Aorta (tissue), 5 donors: ENCODE measurements around the gene CST11. TPM values are rescaled to one million over a fixed set of nuclear protein-coding genes. Genes with fewer than 3 reads are reported as not detected.
"Not testable (repeated sequence)": the region's sequence is repeated elsewhere in the genome, so short reads cannot be mapped to it uniquely, and the experiment has no call there.

ENCODE experiments used
- ATAC-seq: fragments of 200-7000 bp; cut with Tn5 transposase; one replicate; pipeline ENCODE4 v1.9.1; 2022; ENCODE audit warnings: moderate library complexity; ENCODE audit not compliant: low FRiP score
- DNase-seq, 2 donors: peaks; one replicate each; pipeline ENCODE4 v3.0.0-alpha.2; 2020
- H3K27ac ChIP-seq, 2 donors: one replicate each; pipeline ENCODE4 v1.5.1; 2013; ENCODE audit warnings: low read length in 2 of 2, mild to moderate bottlenecking in 2 of 2, moderate library complexity in 2 of 2, control low read depth in 1 of 2, inconsistent platforms in 1 of 2, low read depth in 1 of 2
- H3K27me3 ChIP-seq, 2 donors: one replicate each; pipeline ENCODE4 v1.6.1; 2013; ENCODE audit warnings: control low read depth in 1 of 2, low read length in 1 of 2, mild to moderate bottlenecking in 1 of 2, moderate library complexity in 1 of 2; ENCODE audit not compliant: insufficient read depth in 2 of 2, control insufficient read depth in 1 of 2
- H3K36me3 ChIP-seq, 2 donors: one replicate each; pipeline ENCODE4 v1.6.1; 2013; ENCODE audit warnings: control low read depth in 1 of 2, low read length in 1 of 2, mild to moderate bottlenecking in 1 of 2; ENCODE audit not compliant: insufficient read depth in 2 of 2, control insufficient read depth in 1 of 2
- H3K4me1 ChIP-seq, 2 donors: one replicate each; pipeline ENCODE4 v1.6.1; 2013; ENCODE audit warnings: low read length in 2 of 2, control low read depth in 1 of 2, mild to moderate bottlenecking in 1 of 2, moderate library complexity in 1 of 2; ENCODE audit not compliant: insufficient read depth in 2 of 2, control insufficient read depth in 1 of 2
- H3K4me3 ChIP-seq, 2 donors: one replicate each; pipeline ENCODE4 v1.5.1; 2013; ENCODE audit warnings: low read length in 2 of 2, control low read depth in 1 of 2, mild to moderate bottlenecking in 1 of 2
- H3K9me3 ChIP-seq: one replicate; pipeline ENCODE4 v1.6.1; 2013; ENCODE audit warnings: mild to moderate bottlenecking, low read length; ENCODE audit not compliant: control insufficient read depth
- WGBS, 2 donors: extraction: QIAGEN DNeasy Blood & Tissue Kit; methylation state at CpG; one replicate each; pipeline ENCODE4 v1.1.7; 2013; 5-methylcytosine and 5-hydroxymethylcytosine counted together
- intact Hi-C, 2 donors: fragments of 100-400 bp; cut with DNase I; formaldehyde crosslinking; loops; one replicate each; pipeline versions ENCODE4 v1.14.2 to v1.15.0; 2022
- polyA plus RNA-seq, 2 donors: library from polyadenylated mRNA; stranded (reverse); fragments of 200-250 nt; gene quantifications; one replicate each; pipeline ENCODE4 v1.2.3, GENCODE V29; 2013
- total RNA-seq, 2 donors: library from RNA; stranded (reverse); fragmentation: NEBNext Ultra II Directional; extraction: Animal tissue kit (Norgen Biotek cat#: 25700); gene quantifications; one replicate each; pipeline ENCODE4 v1.2.1, GENCODE V29; 2021
- donor health status: healthy with polysubstance abuse.
- donor health status: Bipolar disorder and iron deficiency.
- donor health status: DM: no; HTN: no; CAD: no.
- donor health status: DM: no; HTN: no; CAD: no.
- donor health status: DM: yes; HTN: yes; CAD: no.

Gene CST11
- total and polyA plus RNA-seq, 4 donors: not detected

GRCh38 chr20:23482138-23482537 lies 29.5 kb upstream of the CST11 start:
- WGBS, 2 donors: 67 to 71% methylated on average over 2 of the region's 2 CpGs
- intact Hi-C loops: no loop called here
- H3K36me3 ChIP-seq: no peaks in the 10 kb centered on the region
- DNase-seq (no peak), ATAC-seq (no peak)
- no peak overlapping the region for H3K27ac ChIP-seq
- H3K4me1 ChIP-seq: no peaks in the 10 kb centered on the region
- H3K9me3 ChIP-seq: no peaks in the 10 kb centered on the region
- no peaks in the 10 kb centered on the region for H3K27me3 ChIP-seq
- H3K4me3 ChIP-seq: no peak overlapping the region

GRCh38 chr20:23479043-23479442 lies 26.4 kb upstream of the CST11 start:
- Histone ChIP-seq H3K27me3 (no peaks in the 10 kb centered on the region), H3K4me3 (no peak overlapping the region), H3K9me3 (no peaks in the 10 kb centered on the region), H3K36me3 (no peaks in the 10 kb centered on the region), H3K4me1 (no peaks in the 10 kb centered on the region), H3K27ac (no peak overlapping the region)
- no peak for ATAC-seq
- DNase-seq: no peak
- intact Hi-C loops: no loop called here
- 71 to 77% methylated on average over 4 of the region's 4 CpGs for WGBS, 2 donors

- H3K9me3 ChIP-seq: no peaks in the 10 kb centered on the region
- 69 to 76% methylated on average over 3 of the region's 3 CpGs for WGBS, 2 donors
- H3K36me3 ChIP-seq: no peaks in the 10 kb centered on the region
- no peak overlapping the region for H3K27ac ChIP-seq
- no peak overlapping the region for H3K4me3 ChIP-seq
- no peaks in the 10 kb centered on the region for H3K4me1 ChIP-seq
- intact Hi-C loops: no loop called here
- no peaks in the 10 kb centered on the region for H3K27me3 ChIP-seq
- DNase-seq (no peak), ATAC-seq (no peak)
Measured at GRCh38 chr20:23477223-23477622, 24.5 kb upstream of the CST11 start.

GRCh38 chr20:23476015-23476754 lies 23.5 kb upstream of the CST11 start:
- ATAC-seq (no peak), DNase-seq (no peak)
- H3K4me1 ChIP-seq: no peaks in the 10 kb centered on the region
- no peak overlapping the region for H3K4me3 ChIP-seq
- intact Hi-C loops: no loop called here
- no peaks in the 10 kb centered on the region for H3K27me3 ChIP-seq
- WGBS, 2 donors: 75 to 83% methylated on average over 6 of the region's 6 CpGs
- no peaks in the 10 kb centered on the region for H3K36me3 ChIP-seq
- H3K27ac ChIP-seq: no peak overlapping the region
- no peaks in the 10 kb centered on the region for H3K9me3 ChIP-seq

GRCh38 chr20:23475395-23475794 lies 22.7 kb upstream of the CST11 start:
- 86 to 87% methylated on average over 5 of the region's 5 CpGs for whole genome bisulfite sequencing, 2 donors
- Histone ChIP-seq H3K4me1 (no peaks in the 10 kb centered on the region), H3K27ac (no peak overlapping the region), H3K4me3 (no peak overlapping the region), H3K27me3 (no peaks in the 10 kb centered on the region), H3K36me3 (no peaks in the 10 kb centered on the region), H3K9me3 (no peaks in the 10 kb centered on the region)
- intact Hi-C loops: no loop called here
- ATAC-seq (no peak), DNase-seq (no peak)

- H3K36me3 ChIP-seq, ATAC-seq: not testable (repeated sequence)
Measured at GRCh38 chr20:23473293-23473692, 20.6 kb upstream of the CST11 start.

GRCh38 chr20:23472306-23472705 lies 19.6 kb upstream of the CST11 start:
- DNase-seq, H3K27ac ChIP-seq, intact Hi-C loops, H3K27me3 ChIP-seq, ATAC-seq, H3K4me1 ChIP-seq, H3K9me3 ChIP-seq, H3K4me3 ChIP-seq, H3K36me3 ChIP-seq: not testable (repeated sequence)
- 82 to 83% methylated on average over 5 of the region's 5 CpGs for WGBS, 2 donors

More at GRCh38 chr20:23473293-23473692, 20.6 kb upstream of the CST11 start:
- H3K27me3 ChIP-seq, DNase-seq, intact Hi-C loops, H3K9me3 ChIP-seq, H3K4me1 ChIP-seq, H3K4me3 ChIP-seq, H3K27ac ChIP-seq: not testable (repeated sequence)
- WGBS, 2 donors: 19 to 20% methylated on average over 2 of the region's 2 CpGs

GRCh38 chr20:23466961-23467360 lies 14.3 kb upstream of the CST11 start:
- H3K36me3 ChIP-seq, H3K9me3 ChIP-seq, H3K4me3 ChIP-seq, H3K4me1 ChIP-seq, H3K27me3 ChIP-seq, intact Hi-C loops, ATAC-seq, DNase-seq, H3K27ac ChIP-seq: not testable (repeated sequence)
- 69 to 81% methylated on average over 3 of the region's 3 CpGs for WGBS, 2 donors

GRCh38 chr20:23461180-23461579 lies 8.5 kb upstream of the CST11 start:
- Histone ChIP-seq H3K9me3 (peaks cover 8% of the 10 kb centered on the region), H3K4me1 (no peaks in the 10 kb centered on the region), H3K36me3 (no peaks in the 10 kb centered on the region), H3K27ac (no peak overlapping the region), H3K4me3 (no peak overlapping the region), H3K27me3 (no peaks in the 10 kb centered on the region)
- ATAC-seq (no peak), DNase-seq (no peak)
- WGBS, 2 donors: 35 to 92% methylated on average over 1 of the region's 1 CpG
- intact Hi-C loops: no loop called here
